GOT3 (cell line): ENCODE data around the gene GLDC.
"Not testable (repeated sequence)": the region's sequence is repeated elsewhere in the genome, so short reads cannot be mapped to it uniquely, and the experiment has no call there.

Experiments used
- DNase-seq: peaks from one replicate; lab custom pipeline; 2025; ENCODE audit warnings: mixed read lengths; lab: John Stamatoyannopoulos, UW

GLDC gene

GRCh38 chr9:6664204-6664680 lies 18.7 kb upstream of the GLDC start:
- no peak for DNase-seq

- DNase-seq: no peak
Observed at GRCh38 chr9:6660512-6660911, 15.0 kb upstream of the GLDC start.

GRCh38 chr9:6658628-6659353 lies 13.3 kb upstream of the GLDC start:
- no peak for DNase-seq

- DNase-seq: no peak
Observed at GRCh38 chr9:6656614-6657300, 11.2 kb upstream of the GLDC start.

- DNase-seq: no peak
Observed at GRCh38 chr9:6655036-6655435, 9.5 kb upstream of the GLDC start.

- DNase-seq: no peak
Observed at GRCh38 chr9:6646293-6646636, 736 bp upstream of the GLDC start.

GRCh38 chr9:6645105-6645354 lies 499 bp downstream of the GLDC start:
- DNase-seq: not testable (repeated sequence)

- no peak for DNase-seq
Observed at GRCh38 chr9:6644346-6645104, 1.0 kb downstream of the GLDC start.

GRCh38 chr9:6641961-6642360 lies 3.6 kb downstream of the GLDC start:
- no peak for DNase-seq

- DNase-seq: no peak
Observed at GRCh38 chr9:6641561-6641960, 4.0 kb downstream of the GLDC start.

GRCh38 chr9:6641056-6641455 lies 4.5 kb downstream of the GLDC start:
- DNase-seq: no peak

GRCh38 chr9:6640268-6641051 lies 5.1 kb downstream of the GLDC start:
- DNase-seq: no peak

GRCh38 chr9:6639622-6640021 lies 5.9 kb downstream of the GLDC start:
- no peak for DNase-seq

GRCh38 chr9:6634444-6634843 lies 11.1 kb downstream of the GLDC start:
- no peak for DNase-seq

GRCh38 chr9:6633378-6633777 lies 12.2 kb downstream of the GLDC start:
- DNase-seq: no peak

- no peak for DNase-seq
Observed at GRCh38 chr9:6632516-6633183, 12.9 kb downstream of the GLDC start.

- no peak for DNase-seq
Observed at GRCh38 chr9:6631207-6631512, 14.4 kb downstream of the GLDC start.

- no peak for DNase-seq
Observed at GRCh38 chr9:6630502-6631206, 14.9 kb downstream of the GLDC start.

GRCh38 chr9:6628704-6629103 lies 16.8 kb downstream of the GLDC start:
- no peak for DNase-seq

- no peak for DNase-seq
Observed at GRCh38 chr9:6625363-6625762, 20.2 kb downstream of the GLDC start.

- not testable (repeated sequence) for DNase-seq
Observed at GRCh38 chr9:6622784-6623183, 22.7 kb downstream of the GLDC start.
